Lower lobe of right lung (tissue), 2 donors: ENCODE results near the gene GABRB1. TPM values are rescaled to one million over a fixed set of nuclear protein-coding genes. Genes with fewer than 3 reads are reported as not detected.

Source experiments
- ATAC-seq, 2 donors: fragments of 200-7000 bp; cut with Tn5 transposase; one replicate each; pipeline ENCODE4 v1.9.1; 2020 to 2022; ENCODE audit warnings: mild to moderate bottlenecking in 2 of 2, moderate library complexity in 2 of 2
- DNase-seq: peaks from one replicate; pipeline ENCODE4 v3.0.0-alpha.2; 2020
- H3K27ac ChIP-seq: fragments of 200-600 bp; one replicate; pipeline ENCODE4 v1.8.0; 2022
- H3K27me3 ChIP-seq: fragments of 200-600 bp; one replicate; pipeline ENCODE4 v1.8.0; 2022; ENCODE audit warnings: low read depth
- H3K36me3 ChIP-seq: fragments of 200-600 bp; one replicate; pipeline ENCODE4 v1.8.0; 2022; ENCODE audit warnings: mild to moderate bottlenecking
- H3K4me1 ChIP-seq: fragments of 200-600 bp; one replicate; pipeline ENCODE4 v1.8.0; 2022
- H3K4me3 ChIP-seq: fragments of 200-600 bp; one replicate; pipeline ENCODE4 v1.8.0; 2022; ENCODE audit warnings: mild to moderate bottlenecking
- H3K9me3 ChIP-seq: fragments of 200-600 bp; one replicate; pipeline ENCODE4 v1.8.0; 2022
- CTCF ChIP-seq: fragments of 200-600 bp; IDR thresholded peaks from one replicate; pipeline ENCODE4 v1.8.0; 2022; ENCODE audit warnings: antibody characterized with exemption, mild to moderate bottlenecking
- intact Hi-C: fragments of 100-400 bp; cut with DNase I; formaldehyde crosslinking; loops from one replicate; pipeline ENCODE4 v1.11.0; 2022
- total RNA-seq: library from RNA; stranded (reverse); fragmentation: NEBNext Ultra II Directional; extraction: Animal tissue kit (Norgen Biotek cat#: 25700); gene quantifications from one replicate; pipeline ENCODE4 v1.2.1, GENCODE V29; 2021
- donor health status: DM: no; HTN: yes; CAD: no; lungs with severe emphysema.

GABRB1 gene
- total RNA-seq, 1 donor from 2014 or later, result not detected

GRCh38 chr4:47471064-47471463 is 439.7 kb downstream of the GABRB1 start:
- intact Hi-C loops, result no loop called here
- Histone ChIP-seq H3K9me3 (no peaks in the 10 kb centered on the region), H3K27me3 (no peaks in the 10 kb centered on the region), H3K36me3 (no peaks in the 10 kb centered on the region), H3K27ac (no peak overlapping the region), H3K4me1 (no peaks in the 10 kb centered on the region), H3K4me3 (no peak overlapping the region)
- no peak for ATAC-seq
- TF ChIP-seq CTCF, result no peak
- DNase-seq, result no peak

- no peaks in the 10 kb centered on the region for H3K27me3 ChIP-seq
- no peaks in the 10 kb centered on the region for H3K36me3 ChIP-seq
- H3K4me3 ChIP-seq, result no peak overlapping the region
- DNase-seq, result no peak
- H3K4me1 ChIP-seq, result no peaks in the 10 kb centered on the region
- no peak overlapping the region for H3K27ac ChIP-seq
- ATAC-seq, result no peak
- no peaks in the 10 kb centered on the region for H3K9me3 ChIP-seq
- intact Hi-C loops, result no loop called here
- no peak for TF ChIP-seq CTCF
Observed at GRCh38 chr4:47471591-47471990, 440.2 kb downstream of the GABRB1 start.

GRCh38 chr4:47473141-47473750 is 441.9 kb downstream of the GABRB1 start:
- intact Hi-C loops, result no loop called here
- H3K9me3 ChIP-seq, result no peaks in the 10 kb centered on the region
- no peaks in the 10 kb centered on the region for H3K36me3 ChIP-seq
- DNase-seq (no peak), ATAC-seq (no peak)
- no peaks in the 10 kb centered on the region for H3K4me1 ChIP-seq
- H3K4me3 ChIP-seq, result no peak overlapping the region
- no peak for TF ChIP-seq CTCF
- no peak overlapping the region for H3K27ac ChIP-seq
- no peaks in the 10 kb centered on the region for H3K27me3 ChIP-seq

- ATAC-seq (no peak), DNase-seq (no peak)
- TF ChIP-seq CTCF, result no peak
- H3K36me3 ChIP-seq, result no peaks in the 10 kb centered on the region
- H3K9me3 ChIP-seq, result no peaks in the 10 kb centered on the region
- no peaks in the 10 kb centered on the region for H3K4me1 ChIP-seq
- intact Hi-C loops, result no loop called here
- no peak overlapping the region for H3K27ac ChIP-seq
- H3K27me3 ChIP-seq, result no peaks in the 10 kb centered on the region
- H3K4me3 ChIP-seq, result no peak overlapping the region
Observed at GRCh38 chr4:47474799-47475198, 443.4 kb downstream of the GABRB1 start.

- no peak overlapping the region for H3K4me3 ChIP-seq
- H3K9me3 ChIP-seq, result no peaks in the 10 kb centered on the region
- H3K27ac ChIP-seq, result no peak overlapping the region
- TF ChIP-seq CTCF, result no peak
- no peaks in the 10 kb centered on the region for H3K4me1 ChIP-seq
- H3K27me3 ChIP-seq, result no peaks in the 10 kb centered on the region
- ATAC-seq (no peak), DNase-seq (no peak)
- intact Hi-C loops, result no loop called here
- no peaks in the 10 kb centered on the region for H3K36me3 ChIP-seq
Observed at GRCh38 chr4:47475411-47475810, 444.0 kb downstream of the GABRB1 start.

Other genes starting within 250 kb of the GABRB1 start
- gene COX7B2, start 122.3 kb upstream of the GABRB1 start, total RNA-seq, result not detected
- gene GABRA4, start 38.0 kb upstream of the GABRB1 start, total RNA-seq, result not detected